Fibroblast of lung (primary cell): Measurements from ENCODE around the gene MGAT1.

Experiments used
- EZH2 ChIP-seq: IDR thresholded peaks from 2 replicates; pipeline ENCODE4 v1.5.1; 2012; ENCODE audit warnings: low read length, control low read depth, mild to moderate bottlenecking; ENCODE audit errors: missing control alignments
- TF ChIP-seq, protein P1 (sequence below), 2 donors: IDR thresholded peaks in 1 of 2; conservative IDR thresholded peaks in 1 of 2; 1 replicate in 1 of 2; 2 replicates in 1 of 2; pipeline ENCODE4 v1.5.1; 2011 to 2012; ENCODE audit warnings: low read length in 2 of 2, control low read depth in 1 of 2, inconsistent platforms in 1 of 2, low read depth in 1 of 2, mild to moderate bottlenecking in 1 of 2

DNA sequence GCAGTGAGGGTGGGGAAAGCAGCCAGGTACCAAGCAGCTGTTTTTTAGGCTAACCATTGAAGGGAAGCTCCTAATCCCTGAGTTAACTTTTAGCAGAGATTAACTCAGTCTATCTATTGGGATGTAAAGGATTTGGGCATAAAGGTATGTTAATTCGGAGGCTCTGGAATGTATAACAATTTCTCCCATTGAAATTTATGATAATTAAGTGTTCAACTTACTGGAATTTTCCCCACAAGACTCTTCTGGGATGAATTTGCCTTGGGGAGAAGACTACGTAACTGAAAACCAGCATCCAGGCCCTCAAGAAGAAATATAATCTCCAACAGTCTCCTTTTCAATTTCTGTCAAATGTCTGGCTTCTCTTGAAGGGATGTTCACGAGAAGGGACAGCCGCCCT is 34.9 kb upstream of the MGAT1 start:
- TF ChIP-seq, protein P1, sequence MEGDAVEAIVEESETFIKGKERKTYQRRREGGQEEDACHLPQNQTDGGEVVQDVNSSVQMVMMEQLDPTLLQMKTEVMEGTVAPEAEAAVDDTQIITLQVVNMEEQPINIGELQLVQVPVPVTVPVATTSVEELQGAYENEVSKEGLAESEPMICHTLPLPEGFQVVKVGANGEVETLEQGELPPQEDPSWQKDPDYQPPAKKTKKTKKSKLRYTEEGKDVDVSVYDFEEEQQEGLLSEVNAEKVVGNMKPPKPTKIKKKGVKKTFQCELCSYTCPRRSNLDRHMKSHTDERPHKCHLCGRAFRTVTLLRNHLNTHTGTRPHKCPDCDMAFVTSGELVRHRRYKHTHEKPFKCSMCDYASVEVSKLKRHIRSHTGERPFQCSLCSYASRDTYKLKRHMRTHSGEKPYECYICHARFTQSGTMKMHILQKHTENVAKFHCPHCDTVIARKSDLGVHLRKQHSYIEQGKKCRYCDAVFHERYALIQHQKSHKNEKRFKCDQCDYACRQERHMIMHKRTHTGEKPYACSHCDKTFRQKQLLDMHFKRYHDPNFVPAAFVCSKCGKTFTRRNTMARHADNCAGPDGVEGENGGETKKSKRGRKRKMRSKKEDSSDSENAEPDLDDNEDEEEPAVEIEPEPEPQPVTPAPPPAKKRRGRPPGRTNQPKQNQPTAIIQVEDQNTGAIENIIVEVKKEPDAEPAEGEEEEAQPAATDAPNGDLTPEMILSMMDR (conservative IDR thresholded peaks at IDR 0.05 in 1 of 2, IDR thresholded peaks at IDR 0.05 in 1 of 2; ENCODE audit: low read depth in 1 of 2, low read length in 2 of 2), result no peak
- no peak for TF ChIP-seq EZH2
